ENCODE data around the gene ZNF775.

The ZNF775 gene

DNA sequence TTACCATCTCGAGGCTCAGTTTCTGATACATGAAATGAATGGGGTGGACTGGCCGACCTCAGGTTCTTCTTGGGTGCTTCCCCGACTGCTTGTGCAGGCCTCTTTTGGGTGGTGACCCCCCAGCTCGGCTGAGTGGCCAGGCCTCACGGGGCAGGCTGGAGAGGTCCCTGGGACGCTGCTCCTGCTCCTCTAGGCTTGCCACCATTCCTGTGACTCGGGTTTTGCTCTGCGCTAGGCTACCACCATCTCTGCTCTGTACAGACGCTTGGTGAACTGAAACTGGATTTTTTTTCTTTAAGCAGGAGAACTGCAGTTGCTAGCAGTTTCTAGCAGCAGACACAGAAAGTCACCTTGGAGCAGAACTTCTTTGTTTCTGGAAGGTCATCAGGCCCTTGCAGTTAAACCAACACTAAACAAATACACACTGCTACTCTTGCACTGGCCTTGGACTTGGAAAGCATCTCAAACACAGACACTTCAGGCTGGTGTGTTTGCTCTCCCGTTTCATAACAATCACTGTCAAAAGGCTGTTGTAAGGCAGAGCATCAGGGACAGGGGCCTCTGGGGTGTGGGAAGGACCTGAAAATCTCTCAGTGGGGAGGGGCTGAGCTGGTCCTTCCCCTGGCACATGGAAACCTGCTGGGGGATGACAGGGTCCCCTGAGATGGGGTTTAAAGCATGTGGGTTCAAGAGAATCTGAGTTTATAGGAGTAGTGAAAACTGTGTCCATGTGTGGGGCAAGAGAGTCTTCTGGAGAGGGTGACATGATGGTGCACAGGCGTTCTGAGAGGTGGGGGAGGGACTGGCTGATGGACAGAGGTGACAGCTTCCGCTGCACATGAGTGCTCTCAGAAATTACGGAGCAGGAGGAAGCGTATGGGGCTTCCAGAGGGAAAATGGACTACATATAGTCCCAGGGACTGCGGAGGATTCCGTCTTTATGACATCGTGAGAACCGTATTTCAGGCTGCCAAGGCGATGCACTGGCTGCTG lies 36.3 kb downstream of the ZNF775 start:
- DNase-seq = peak in 1 of 2 experiments; percentile 29

- no peak for DNase-seq
These were observed 38.1 kb downstream of the ZNF775 start for GRCh38 chr7:150417239-150417638.

DNA sequence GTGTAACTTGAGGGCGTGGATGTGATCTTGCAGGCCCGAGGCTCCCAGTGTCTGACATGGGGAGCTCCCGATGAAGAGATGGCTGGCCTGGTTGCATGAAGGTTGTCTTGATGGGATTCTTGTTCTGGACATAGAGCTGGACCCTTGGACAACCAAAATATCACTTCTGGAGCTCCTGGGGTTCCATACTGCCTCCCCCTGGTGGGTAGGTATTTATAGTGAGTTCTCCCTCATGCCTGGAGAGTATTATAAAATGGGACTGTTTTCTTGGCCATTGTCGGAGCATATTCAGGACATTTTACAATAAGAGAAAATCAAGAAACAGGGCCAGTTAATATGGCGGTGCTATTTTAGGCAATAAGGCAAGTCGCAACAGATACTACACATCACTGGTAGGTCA lies 38.7 kb downstream of the ZNF775 start:
- DNase-seq = no peak

- DNase-seq = no peak
These were observed 41.1 kb downstream of the ZNF775 start for GRCh38 chr7:150420242-150420641.

DNA sequence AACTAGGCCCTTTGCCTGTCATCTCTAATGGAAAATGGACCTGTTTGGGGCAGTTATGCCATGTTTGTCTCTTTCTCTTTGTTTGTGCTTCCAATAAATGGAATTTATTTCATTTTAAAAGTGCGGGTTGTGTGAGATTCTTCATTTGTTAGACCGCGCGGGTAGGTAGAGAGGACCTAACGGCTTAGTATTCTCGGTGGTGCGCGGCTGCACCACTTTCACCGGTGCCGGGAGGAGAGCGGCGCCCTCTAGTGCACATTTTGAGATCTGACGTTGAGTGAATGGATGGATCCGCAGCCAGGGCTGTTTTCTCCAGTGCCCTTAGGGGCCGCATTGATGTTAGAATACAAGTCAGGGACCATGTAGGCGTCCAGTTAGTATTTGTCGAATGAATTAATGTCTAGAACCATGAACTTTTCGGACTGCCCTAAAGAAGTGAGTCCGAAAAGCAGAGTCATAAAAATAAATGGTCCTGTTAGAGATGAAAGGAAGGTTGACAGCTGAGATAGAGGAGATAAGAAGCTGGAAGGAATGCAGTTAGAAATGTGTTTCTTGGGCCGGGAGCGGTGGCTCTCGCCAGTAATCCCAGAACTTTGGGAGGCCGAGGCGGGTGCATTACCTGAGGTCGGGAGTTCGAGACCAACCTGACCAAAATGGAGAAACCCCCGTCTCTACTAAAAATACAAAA lies 42.0 kb downstream of the ZNF775 start:
- DNase-seq = peak; percentile 71 to 75

- DNase-seq = no peak
These were observed 42.7 kb downstream of the ZNF775 start for GRCh38 chr7:150421831-150422230.

GRCh38 chr7:150425670-150426069 lies 46.5 kb downstream of the ZNF775 start:
- DNase-seq = no peak

- DNase-seq = peak; percentile 56 to 69
These were observed 49.7 kb downstream of the ZNF775 start for GRCh38 chr7:150428671-150429451.

GRCh38 chr7:150429699-150430098 lies 50.6 kb downstream of the ZNF775 start:
- DNase-seq = no peak

GRCh38 chr7:150430465-150431085 lies 51.4 kb downstream of the ZNF775 start:
- DNase-seq = no peak

DNA sequence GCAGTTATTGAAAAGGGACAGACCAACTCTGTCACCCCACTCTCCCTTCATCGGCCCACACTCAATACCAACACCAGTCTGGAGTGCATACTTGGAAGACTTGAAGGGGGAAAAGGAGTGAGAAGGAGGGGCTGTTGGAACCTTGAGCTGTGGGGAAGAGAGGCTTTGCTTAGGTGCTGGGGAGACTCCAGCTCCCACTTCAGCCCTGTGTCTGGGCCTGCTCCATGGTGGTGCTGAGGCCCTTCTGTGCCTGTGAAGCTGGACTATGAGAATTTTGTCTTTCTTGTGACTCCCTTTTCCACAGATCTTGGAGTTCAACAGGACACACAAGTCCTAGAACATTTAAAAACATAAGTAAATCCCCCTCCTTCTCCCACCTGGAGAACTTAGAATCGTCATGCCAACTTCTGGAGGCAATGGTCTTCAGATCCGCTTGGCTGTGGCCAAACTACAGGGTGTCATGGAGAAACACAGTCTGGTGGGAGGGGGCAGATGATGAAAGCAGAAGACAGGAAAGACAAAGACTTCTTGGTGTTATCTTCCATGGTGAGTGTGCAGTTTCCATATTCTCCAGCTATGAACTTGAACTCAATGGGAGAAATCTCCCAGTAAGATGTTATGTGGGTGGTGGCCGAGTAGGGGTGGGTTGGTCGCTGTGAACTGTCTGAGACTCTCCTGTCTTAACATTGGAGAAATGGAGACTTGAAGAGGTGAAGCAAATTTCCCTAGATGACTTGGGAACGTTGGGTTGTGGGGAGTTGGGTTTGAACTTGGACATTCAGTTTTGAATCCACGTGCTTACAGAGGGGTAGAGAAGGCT lies 52.9 kb downstream of the ZNF775 start:
- no peak for DNase-seq

DNA sequence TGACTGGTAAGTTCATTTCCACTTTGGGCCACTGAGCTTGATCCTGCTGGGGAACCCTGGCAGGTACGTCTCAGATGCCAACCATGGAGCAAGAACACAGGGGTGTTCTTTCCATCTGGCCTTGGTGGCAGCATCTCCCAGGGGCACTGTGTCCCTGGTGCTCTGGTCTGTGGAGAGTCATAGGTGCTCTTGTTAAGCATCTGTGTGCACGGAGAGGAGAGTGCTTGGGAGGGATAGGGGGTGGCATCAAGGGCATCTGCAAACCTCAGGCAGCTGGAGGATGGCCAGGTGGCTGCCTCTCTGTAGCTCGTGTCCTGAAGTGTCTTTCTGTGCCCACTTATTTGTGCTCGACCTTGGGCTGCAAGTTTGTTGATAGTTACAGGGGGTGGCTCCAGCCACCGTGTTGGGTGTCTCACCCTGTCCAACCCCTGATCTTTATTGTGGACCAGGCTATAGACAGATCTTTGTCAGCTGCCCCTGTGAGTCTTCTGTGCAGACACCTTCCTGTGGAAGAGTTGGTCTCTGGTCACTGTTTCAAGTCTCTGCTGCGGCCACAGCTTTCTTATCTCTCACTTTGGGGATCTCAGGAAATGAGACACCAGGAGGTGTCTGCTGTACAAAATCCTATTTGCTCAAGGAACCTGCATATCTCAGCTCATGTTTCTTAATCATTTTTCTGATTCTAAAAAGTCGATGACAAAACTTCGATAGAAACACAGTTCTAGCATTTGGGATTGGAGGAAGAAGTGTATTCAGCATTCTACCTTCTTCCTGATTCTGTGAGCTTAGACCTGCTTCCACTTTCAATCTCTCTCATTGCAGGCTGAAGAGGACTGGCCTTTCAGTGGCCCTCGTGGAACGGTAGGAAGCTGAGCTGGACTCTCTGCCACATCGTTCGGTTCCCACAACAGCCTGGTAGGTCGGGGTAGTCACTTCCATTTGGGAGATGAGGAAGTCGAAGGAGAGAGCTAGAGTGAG lies 54.1 kb downstream of the ZNF775 start:
- no peak for DNase-seq

DNA sequence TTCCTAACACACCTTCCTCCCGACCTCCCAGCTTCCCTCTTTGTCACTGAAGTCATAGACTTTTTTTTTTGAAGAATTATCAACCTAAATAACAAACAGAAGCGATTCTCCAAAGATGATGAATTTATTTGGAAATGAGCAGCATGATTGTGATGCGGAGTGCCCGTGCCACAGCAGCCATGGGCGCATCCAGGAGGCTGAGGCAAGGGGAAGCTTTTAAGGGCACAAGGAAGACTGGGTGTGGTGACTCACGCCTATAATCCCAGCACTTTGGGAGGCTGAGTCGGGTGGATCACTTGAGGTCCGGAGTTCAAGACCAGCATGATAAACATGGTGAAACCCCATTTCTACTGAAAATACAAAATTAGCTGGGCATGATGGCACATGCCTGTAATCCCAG lies 55.1 kb downstream of the ZNF775 start:
- DNase-seq = no peak

DNA sequence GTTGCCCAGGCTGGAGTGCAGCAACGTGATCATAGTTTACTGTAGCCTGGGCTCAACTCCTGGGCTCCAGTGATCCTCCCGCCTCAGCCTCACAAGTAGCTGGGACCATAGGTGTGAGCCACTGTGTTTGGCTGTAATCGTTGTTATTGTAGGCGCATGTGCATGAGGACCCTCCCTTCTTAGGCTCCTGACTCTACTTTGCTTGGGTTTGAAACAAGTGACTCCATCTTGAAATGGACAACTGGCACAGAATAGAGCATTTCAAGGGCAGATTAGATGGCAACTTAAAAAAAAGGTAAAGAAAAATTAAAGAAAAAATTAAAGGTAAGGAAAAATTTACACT lies 55.9 kb downstream of the ZNF775 start:
- no peak for DNase-seq

GRCh38 chr7:150435390-150436073 lies 56.4 kb downstream of the ZNF775 start:
- DNase-seq = no peak

DNA sequence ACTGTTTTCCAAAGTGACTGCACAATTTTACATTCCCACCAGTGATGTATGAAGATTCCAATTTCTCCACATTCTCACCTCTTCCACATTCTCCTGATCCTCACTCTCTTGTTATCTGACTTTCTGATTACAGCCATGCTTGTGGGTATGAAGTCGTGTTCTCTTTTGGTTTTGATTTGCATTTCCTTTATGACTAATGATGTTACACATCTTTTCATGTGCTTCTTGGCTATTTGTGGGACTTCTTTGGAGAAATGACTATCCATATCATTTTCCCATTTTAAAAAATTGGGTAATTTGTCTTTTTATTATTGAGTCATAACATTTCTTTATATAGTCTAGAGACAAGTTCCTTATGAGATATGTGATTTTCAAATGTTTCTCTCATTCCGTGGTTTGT lies 60.8 kb downstream of the ZNF775 start:
- DNase-seq = no peak

GRCh38 chr7:150441524-150441923 lies 62.4 kb downstream of the ZNF775 start:
- DNase-seq = no peak

- no peak for DNase-seq
These were observed 63.7 kb downstream of the ZNF775 start for GRCh38 chr7:150442811-150443210.

DNA sequence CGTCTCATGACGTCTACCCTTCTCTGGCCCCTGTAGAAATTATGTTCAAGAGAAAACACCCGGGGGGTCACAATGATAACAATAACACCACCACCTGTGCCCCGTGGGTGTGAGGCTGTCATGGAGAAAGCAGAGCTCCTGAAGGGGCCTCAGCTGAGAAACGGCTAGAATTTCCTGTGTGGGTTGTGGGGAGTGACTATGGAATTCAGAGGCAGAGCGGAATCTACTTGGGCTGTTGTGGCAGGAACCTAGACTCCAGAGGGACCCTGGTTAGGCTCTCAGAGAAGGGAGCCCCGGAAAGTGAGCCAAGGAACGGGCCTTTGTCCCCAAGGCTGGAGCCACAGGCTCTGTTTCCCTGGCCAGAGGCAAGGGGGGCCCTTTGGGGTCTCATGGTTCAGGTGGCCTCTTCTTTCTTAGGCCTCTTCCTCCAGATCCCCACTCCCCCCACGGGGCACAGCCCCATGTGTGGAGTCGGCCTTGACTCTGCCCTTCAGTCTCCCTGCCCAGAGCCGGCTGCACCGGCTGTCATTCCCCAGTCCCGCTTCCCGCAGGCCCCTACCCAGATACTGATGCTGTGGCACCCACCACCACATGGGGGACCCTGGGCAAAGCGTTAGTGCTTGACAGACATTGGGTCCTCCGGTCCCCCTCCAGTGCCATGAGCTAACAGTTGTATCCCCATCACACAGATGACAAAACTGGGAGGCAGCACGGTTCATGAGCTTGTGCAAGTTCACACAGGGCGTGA lies 64.8 kb downstream of the ZNF775 start:
- DNase-seq = no peak
